HG02588 (cell line): Measurements from ENCODE around the gene UBE2Q2.

ENCODE experiments used
- ATAC-seq: cut with Tn5 transposase; IDR thresholded peaks from one replicate; pipeline ENCODE4 v1.9.1; 2021; ENCODE audit warnings: mild to moderate bottlenecking, moderate library complexity; ENCODE audit not compliant: unreplicated experiment

UBE2Q2 gene

GRCh38 chr15:75921732-75922703 lies 78.8 kb downstream of the UBE2Q2 start:
- no peak for ATAC-seq

GRCh38 chr15:75923756-75924155 lies 80.5 kb downstream of the UBE2Q2 start:
- no peak for ATAC-seq

- ATAC-seq = no peak
Measured at GRCh38 chr15:75924576-75924975, 81.3 kb downstream of the UBE2Q2 start.

GRCh38 chr15:75925440-75925839 lies 82.2 kb downstream of the UBE2Q2 start:
- no peak for ATAC-seq

DNA sequence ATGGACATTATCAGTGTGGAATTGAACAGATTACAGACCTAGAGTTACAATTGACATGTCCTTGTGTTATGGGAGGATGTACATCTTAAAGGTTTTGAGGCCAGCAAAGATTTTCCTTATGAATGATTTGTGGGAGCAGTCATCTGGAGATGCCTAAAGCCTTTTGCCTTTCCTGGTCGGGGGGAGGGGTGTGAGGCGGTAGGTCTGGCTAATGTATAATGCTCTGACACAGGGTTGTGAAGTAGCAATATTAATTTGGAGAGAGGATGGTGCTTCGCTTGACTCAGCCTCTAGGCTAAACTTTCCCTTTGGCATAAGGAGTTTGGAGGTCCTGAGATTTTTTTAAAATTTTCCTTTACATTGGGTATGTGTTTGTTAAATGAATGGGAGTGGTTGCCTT lies 83.7 kb downstream of the UBE2Q2 start:
- ATAC-seq = no peak

DNA sequence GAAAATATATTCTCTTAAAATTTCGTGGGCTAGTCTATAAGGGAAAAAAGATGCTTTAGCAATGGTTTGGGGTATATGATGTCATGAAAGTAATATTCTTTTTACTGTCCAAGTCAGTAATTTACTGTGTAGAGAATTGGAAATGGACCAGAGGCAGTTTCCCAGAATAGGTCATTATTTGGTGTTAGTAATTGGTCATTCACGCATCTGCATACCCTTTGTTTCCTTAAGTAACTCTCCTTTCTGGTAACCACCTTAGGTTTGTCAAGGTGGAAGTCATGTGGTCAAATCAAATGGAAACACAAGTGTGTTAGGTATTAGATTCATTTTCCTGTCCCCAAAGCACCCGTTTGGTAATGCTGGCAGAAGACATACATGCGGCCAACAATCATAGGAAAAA lies 84.4 kb downstream of the UBE2Q2 start:
- ATAC-seq = no peak

- ATAC-seq = no peak
Measured at GRCh38 chr15:75928680-75929608, 85.7 kb downstream of the UBE2Q2 start.

GRCh38 chr15:75929799-75930565 lies 86.7 kb downstream of the UBE2Q2 start:
- no peak for ATAC-seq

DNA sequence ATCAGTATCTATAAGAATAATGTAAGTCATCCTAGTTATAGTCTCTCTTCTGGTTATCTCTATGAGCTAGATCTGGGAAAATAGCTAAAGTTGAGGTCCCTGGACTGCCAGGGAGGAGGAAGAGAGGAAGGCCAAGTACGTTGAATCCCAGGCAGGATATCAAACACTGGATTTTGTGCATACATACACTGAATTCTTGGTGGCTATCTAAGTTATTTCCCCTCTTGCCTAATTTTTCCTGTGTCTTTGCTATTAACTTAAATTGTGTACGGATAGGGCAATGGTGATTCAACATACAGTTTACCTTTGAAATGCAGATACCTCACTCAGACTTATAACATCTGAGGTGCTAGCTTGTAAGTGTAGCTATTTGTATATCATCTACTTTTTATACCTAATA lies 87.6 kb downstream of the UBE2Q2 start:
- ATAC-seq = no peak

DNA sequence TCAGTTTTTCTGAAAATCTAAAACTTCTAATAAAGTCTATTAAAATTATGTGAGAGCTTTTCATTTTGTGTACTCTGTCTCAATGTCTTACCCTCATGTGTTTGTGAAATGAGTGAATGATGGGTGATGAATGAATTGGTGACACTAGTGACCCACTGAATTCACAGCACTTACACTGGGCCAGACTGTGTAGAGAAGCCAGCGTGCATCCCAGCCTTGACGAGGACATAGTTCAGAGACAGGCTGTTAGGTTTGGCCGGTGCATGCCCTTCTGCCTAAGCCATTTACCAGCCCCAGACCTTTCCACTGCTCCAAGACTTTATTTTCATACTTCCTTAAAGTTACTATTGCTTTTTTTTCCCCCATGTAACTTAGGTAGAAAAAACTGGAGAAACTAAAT lies 99.2 kb downstream of the UBE2Q2 start:
- ATAC-seq = no peak

GRCh38 chr15:75943246-75943645 lies 100.0 kb downstream of the UBE2Q2 start:
- no peak for ATAC-seq

GRCh38 chr15:75943713-75944215 lies 100.5 kb downstream of the UBE2Q2 start:
- no peak for ATAC-seq

GRCh38 chr15:75945953-75946352 lies 102.7 kb downstream of the UBE2Q2 start:
- ATAC-seq = no peak

- ATAC-seq = no peak
Measured at GRCh38 chr15:75947092-75947491, 103.8 kb downstream of the UBE2Q2 start.

GRCh38 chr15:75948761-75949296 lies 105.6 kb downstream of the UBE2Q2 start:
- ATAC-seq = no peak
